KOPT-K1 (cell line): ENCODE results near the gene SVOP.
"Not testable (repeated sequence)": the region's sequence is repeated elsewhere in the genome, so short reads cannot be mapped to it uniquely, and the experiment has no call there.

Experiments used
- H3K27ac ChIP-seq: fragments of 200-600 bp; sonication (generic); 2 replicates; pipeline ENCODE4 v1.5.1; 2016; ENCODE audit warnings: antibody characterized with exemption, mild to moderate bottlenecking, low read depth, low read length; ENCODE audit not compliant: poor library complexity, severe bottlenecking
- H3K36me3 ChIP-seq: fragments of 200-600 bp; sonication (generic); 2 replicates; pipeline ENCODE4 v1.5.1; 2017; ENCODE audit warnings: antibody characterized with exemption, mild to moderate bottlenecking, low read length, moderate library complexity; ENCODE audit not compliant: insufficient read depth
- H3K9me3 ChIP-seq: fragments of 200-600 bp; sonication (generic); 2 replicates; pipeline ENCODE4 v1.5.1; 2017; ENCODE audit warnings: antibody characterized with exemption, low read length, mild to moderate bottlenecking; ENCODE audit not compliant: insufficient read depth, poor library complexity, severe bottlenecking

The SVOP gene

DNA sequence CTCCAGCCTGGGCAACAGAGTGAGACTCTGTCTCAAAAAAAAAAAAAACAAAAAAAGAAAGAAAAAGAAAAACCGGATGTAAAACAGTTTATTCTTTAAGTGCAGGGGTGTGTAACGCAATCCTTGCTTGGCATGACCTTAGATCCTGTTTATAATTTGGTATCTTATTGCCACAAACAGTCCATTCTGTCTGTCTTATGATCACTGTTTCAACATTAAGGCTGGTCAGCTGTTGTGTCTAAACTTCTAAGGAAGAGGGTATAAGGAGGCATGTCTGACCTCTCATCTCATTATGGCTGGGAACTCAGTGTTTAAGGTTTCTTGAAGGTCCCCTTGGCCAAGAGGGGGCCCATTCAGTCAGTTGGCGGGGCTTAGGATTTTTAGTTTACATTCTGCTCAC, 27.8 kb upstream of the SVOP start:
- not testable (repeated sequence) for H3K9me3 ChIP-seq, H3K27ac ChIP-seq, H3K36me3 ChIP-seq

DNA sequence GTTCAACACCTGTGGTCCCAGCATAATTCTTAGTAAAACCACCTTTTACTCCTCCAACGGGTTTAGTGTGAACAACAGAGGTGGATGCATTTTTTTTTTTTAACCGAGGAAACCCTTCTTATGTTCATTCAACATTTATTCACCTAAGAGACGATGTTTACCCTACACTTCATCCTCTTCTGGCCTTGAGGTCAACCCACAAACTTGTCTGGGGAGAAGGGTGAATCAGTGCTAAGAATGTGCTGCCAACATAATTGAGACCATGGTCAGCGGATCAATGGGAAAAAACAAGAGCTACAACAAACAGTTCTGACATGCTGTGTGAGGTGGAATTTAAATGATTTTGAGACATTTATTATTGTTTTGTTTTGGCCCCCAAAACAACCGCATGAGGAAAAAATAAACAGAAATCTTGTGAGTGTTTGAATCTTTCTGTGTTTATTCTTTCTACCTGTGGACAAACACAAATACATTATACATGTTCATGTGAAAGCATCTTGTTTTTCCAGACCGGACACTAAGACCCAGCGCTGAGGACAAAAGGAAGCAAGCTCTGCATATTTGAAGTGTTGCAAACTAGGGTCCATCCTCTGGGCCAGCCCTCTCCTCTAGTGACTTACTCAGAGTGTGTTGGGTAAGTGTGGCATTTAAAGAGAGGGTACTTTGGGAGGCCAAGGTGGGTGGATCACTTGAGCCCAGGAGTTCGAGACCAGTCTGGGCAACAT, 26.4 kb upstream of the SVOP start:
- H3K36me3 ChIP-seq, result no peaks in the 10 kb centered on the region
- H3K27ac ChIP-seq, result no peak overlapping the region
- no peaks in the 10 kb centered on the region for H3K9me3 ChIP-seq

DNA sequence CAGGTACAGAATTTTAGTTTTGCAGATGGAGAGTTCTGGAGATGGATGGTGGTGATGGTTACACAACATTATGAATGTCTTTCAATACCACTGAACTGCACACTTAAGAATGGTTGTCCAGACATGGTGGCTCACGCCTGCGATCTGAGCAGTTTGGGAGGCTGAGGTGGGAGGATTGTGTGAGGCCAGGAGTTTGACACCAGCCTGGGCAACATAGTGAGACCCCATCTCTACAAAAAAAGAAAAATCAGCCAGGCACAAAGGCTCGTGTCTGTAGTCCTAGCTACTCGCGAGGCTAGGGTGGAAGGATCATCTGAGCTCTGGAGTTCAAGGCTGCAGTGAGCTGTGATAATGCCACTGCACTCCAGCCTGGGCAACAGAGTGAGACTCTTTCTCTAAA, 23.4 kb upstream of the SVOP start:
- peaks cover 18% of the 10 kb centered on the region for H3K9me3 ChIP-seq
- H3K27ac ChIP-seq, result no peak overlapping the region
- no peaks in the 10 kb centered on the region for H3K36me3 ChIP-seq

DNA sequence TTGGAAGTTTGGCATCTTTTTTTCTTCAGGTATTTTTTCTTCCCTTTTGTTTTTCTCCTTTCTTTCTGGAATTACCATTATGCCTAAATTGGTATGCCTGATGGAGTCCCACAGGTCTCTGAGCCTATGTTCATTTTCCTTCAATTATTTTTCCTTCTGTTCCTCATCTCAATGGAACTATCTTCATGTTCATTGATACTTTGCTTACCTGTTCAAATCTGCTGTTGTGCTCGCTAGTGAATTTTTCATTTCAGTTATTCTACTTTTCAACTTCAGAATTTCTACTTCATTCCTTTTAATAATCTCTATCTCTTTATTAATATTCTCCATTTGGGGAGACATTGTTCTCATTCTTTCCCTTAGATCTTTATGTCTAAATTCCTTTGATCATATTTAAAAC, 16.1 kb upstream of the SVOP start:
- H3K36me3 ChIP-seq, result no peaks in the 10 kb centered on the region
- peaks cover 38% of the 10 kb centered on the region for H3K9me3 ChIP-seq
- H3K27ac ChIP-seq, result no peak overlapping the region

DNA sequence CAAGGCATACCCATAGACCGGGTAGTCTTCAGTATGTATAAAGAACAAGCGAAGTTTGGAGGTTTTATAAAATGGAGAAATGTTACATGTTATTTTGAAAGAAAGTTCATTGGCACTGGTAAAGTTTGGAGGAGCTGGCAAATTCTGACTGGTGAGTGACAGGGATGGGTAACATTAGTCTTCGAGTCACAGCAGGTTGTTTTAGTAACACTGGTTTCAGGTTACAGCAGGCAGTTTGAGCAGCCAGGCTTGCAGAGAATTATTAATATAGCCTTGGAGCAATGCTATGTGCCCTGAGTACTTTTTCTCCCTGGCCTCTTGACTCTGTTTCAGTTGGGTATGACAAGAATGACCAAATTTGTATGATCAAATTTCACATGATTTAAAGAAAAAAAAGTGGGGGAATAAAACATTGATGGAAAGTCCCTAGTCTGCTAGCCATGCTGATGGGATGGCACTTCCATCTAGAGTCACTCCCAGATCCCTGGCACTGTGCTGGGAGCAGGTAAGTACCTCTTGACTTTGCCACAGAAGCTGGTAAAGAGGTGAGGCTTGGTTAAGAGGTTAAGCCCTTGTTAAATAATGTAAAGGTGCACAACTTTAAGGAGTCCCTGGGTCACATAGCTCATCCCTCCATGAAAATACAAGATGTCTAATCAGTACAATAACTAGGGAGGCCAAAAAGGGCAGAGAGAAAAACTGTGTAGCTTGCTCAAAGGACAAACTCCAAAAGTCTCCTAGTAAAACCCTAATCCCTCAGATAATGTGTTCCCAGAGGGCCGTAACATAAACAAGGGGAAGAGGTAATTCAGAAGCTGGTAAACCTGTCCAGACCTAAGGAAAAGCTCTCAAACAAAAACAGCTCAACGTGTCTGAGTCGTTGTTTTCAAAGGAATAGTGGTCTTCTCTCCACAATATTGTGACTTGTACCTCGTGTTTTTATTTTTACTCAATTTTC, 12.7 kb upstream of the SVOP start:
- H3K27ac ChIP-seq, result no peak overlapping the region
- no peaks in the 10 kb centered on the region for H3K36me3 ChIP-seq
- peaks cover 19% of the 10 kb centered on the region for H3K9me3 ChIP-seq

DNA sequence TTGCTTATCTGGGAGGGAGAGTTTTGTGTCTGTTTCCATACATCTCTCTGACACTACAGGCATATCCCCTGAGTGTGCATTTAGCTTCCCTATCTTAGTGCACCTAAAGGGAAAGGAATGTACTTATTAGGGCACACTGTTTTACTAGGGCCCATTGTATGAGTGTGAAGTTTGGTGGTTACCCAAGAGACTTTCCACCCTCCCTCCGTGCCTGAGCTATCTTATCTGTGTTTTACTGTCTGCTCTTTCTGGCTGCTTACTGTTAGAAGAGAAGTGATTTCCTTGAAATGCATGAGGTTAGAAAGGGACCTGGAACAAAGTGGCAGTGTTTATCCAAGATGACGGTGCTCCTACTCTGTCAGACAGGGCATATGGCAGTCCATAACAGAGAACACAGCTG, 8.5 kb upstream of the SVOP start:
- H3K36me3 ChIP-seq, result no peaks in the 10 kb centered on the region
- H3K9me3 ChIP-seq, result no peaks in the 10 kb centered on the region
- H3K27ac ChIP-seq, result no peak overlapping the region

DNA sequence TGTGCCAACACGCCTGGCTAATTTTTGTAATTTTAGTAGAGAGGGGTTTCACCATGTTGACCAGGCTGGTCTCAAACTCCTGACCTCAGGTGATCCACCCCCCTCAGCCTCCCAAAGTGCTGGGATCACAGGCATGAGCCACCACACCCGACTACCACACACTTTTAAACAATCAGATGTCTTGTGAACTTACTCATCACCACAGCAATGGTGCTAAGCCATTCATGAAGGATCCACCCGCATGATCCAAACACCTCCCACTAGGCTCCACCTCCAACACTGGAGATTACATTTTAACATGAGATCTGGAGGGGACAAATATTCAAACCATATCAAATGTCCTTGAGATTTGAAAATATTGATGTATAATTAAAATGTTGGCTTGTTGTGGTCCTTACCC, 7.8 kb upstream of the SVOP start:
- H3K27ac ChIP-seq, H3K9me3 ChIP-seq, H3K36me3 ChIP-seq: not testable (repeated sequence)

DNA sequence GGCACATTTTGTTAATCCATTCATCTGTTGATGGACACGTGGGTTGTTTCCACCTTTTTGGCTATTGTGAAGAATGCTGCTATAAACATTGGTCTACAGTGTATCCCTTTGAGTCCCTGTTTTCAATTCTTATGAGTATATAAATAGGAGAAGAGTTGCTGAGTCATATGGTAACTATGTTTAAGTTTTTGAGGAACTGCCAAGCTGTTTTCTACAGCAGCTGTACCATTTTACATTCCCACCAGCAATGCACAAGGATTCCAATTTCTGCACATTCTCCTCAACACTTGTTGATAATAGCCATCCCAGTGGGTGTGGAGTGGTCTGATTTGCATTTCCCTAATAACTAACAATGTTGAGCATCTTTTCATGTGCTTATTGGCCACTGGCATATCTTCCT, 6.9 kb upstream of the SVOP start:
- H3K9me3 ChIP-seq, result no peaks in the 10 kb centered on the region
- H3K27ac ChIP-seq, result no peak overlapping the region
- no peaks in the 10 kb centered on the region for H3K36me3 ChIP-seq

DNA sequence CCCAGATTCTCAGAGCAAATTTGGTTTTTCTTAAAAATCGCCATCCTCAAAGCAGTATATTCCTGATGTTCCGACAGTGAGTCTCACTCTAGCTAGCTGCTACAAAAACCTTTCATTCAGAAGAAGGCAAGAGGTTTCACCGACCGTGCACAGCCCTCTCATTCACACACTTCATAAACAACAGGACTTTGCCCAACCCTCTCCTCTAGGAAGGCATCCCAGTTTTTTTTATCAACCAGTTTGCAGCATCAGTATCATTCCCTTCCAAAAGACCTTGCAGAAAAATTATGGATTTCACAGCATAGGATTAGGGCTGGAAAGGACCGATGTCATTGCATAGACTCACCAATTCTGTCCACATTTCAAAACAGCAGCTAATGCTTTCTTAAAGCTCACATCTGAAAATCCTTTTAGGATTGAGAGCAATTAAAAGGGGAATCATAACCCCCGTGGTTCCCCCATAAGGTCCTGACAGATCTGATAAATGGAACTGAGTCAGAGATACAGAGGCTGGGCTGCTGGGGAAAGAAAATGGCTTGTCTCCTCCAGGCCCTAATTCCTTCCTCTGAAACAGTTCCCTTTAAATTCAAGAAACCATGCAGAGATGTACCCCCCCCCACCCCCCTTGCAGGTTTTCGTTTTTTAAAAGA, 597 bp downstream of the SVOP start:
- Histone ChIP-seq H3K36me3 (no peaks in the 10 kb centered on the region), H3K27ac (no peak overlapping the region), H3K9me3 (no peaks in the 10 kb centered on the region)

DNA sequence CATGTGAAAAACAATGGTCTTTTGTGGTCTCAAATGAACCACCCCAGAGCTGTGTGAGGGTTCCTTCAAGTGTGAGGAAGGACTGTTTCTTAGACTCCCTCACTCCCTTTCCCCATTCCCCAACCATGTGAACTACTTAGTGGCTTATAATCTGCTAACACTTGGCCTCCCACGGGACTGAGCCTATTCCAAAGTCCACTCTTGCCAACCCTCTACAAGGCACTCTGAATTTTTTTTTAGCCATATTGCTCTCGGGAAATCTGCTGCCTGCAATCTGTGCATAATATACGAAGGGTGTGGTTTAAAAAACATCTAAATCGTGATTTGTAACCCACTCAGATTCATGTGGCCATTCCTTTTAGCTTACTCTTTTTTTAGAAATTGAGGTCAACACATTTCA, 2.6 kb downstream of the SVOP start:
- no peaks in the 10 kb centered on the region for H3K36me3 ChIP-seq
- no peaks in the 10 kb centered on the region for H3K9me3 ChIP-seq
- no peak overlapping the region for H3K27ac ChIP-seq

DNA sequence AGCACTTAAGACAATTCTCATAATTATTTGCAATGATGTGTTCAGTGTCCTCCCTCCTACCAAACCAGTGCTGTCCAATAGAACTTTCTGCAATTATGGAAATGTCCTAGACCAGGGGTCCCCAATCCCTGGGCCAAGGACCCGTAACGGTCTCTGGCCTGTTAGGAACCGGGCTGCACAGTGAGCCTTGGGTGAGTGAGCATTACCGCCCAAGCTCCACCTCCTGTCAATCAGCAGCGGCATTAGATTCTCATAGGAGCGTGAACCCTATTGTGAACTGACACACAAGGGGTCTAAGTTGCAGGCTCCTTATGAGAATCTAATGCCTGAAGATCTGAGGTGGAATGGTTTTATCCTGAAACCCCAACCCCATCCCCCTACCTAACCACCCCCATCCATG, 3.9 kb downstream of the SVOP start:
- Histone ChIP-seq H3K9me3 (no peaks in the 10 kb centered on the region), H3K36me3 (no peaks in the 10 kb centered on the region)

DNA sequence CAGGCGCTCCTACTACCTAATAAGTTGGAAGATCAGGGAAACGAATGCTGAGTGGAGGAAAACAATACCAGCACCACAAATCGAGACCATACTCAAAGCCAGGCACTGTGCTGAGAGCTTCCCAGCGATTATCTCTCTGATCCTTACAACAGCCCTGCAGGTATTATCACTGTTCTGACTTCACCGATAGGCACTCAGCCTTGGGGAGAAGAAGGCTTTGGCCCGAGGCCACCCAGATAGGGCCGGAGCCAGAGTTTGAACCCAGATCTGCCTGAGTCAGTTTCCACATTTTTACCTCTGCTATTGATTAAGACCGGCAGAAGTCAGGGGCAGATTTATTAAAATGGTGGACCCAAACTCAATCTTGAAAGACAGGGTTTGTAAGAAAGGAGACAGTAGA, 4.9 kb downstream of the SVOP start:
- Histone ChIP-seq H3K27ac (no peak overlapping the region), H3K36me3 (no peaks in the 10 kb centered on the region), H3K9me3 (no peaks in the 10 kb centered on the region)

More for the DNA sequence above, 3.9 kb downstream of the SVOP start:
- H3K27ac ChIP-seq, result no peak overlapping the region

DNA sequence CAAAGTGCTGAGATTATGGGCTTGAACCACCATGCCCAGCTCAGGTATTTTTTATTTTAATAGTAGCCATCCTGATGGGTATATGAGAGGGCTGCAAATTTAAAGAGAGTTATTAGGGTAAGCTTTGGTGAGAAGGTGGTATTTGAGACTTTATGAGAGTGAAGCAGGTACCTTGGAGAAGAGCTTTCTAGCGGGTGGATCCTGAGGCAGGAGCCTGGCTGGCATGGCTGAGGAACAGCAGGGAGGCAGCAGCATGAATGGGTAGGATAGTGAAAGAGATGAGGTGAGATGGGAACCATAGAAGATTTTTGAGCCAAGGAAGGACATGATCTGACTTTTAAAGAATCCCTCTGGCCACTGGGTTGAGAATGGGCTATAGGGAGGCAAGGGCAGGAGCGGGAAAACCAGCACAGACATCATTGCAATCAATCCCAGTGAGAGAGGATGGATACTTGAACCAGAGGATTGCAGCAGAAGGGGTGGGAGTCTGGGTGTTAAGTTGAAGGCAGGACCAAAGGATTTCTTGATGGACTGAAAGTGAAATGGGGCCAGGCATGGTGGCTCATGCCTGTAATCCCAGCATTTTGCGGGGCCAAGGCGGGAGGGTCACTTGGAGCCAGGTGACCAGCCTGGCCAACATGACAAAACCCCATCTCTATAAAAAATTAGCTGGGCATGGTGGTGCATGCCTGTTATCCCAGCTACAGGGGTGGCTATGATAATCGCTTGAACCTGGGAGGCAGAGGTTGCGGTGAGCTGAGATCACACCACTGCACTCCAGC, 5.7 kb downstream of the SVOP start:
- Histone ChIP-seq H3K27ac (no peak overlapping the region), H3K36me3 (no peaks in the 10 kb centered on the region), H3K9me3 (no peaks in the 10 kb centered on the region)

DNA sequence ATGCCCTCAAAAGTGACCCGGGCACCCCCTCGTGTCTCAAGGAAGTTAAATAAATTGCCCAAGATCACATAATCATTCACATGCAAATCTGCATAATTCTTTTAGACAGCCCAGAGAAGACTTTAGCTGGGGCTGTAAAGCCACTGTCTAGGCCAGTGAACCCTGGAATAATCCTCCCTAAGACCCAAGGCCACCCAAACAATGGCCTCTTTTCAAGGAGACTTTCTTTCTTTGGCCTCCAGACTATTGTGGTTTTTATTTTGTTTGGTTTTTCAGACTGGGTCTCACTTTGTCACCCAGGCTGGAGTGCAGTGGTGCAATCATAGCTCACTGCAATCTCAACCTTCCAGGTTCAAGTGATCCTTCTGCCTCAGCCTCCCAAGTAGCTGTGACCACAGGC, 10.6 kb downstream of the SVOP start:
- Histone ChIP-seq H3K9me3 (no peaks in the 10 kb centered on the region), H3K27ac (no peak overlapping the region), H3K36me3 (no peaks in the 10 kb centered on the region)

DNA sequence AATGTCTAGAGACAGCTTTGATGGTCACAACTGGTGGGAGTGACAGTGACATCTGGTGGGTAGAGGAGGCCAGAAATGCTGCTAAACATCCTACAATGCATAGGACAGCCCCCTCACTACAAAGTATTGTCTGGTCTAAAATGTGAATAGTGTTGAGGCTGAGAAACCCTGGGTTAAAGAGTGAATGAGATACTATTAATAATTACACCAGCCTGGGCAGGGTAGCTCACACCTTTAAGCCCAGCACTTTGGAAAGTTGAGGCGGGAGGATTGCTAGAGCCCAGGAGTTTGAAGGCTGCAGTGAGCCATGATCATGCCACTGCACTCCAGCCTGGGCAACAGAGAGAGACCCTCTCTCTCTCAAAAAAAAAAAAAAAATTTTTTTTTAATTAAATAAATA, 11.1 kb downstream of the SVOP start:
- H3K27ac ChIP-seq, result no peak overlapping the region
- no peaks in the 10 kb centered on the region for H3K36me3 ChIP-seq

More for the DNA sequence above, 11.1 kb downstream of the SVOP start:
- H3K9me3 ChIP-seq, result no peaks in the 10 kb centered on the region
